NCI-H128 (cell line): Measurements from ENCODE around the gene BAZ2A.
"Not testable (repeated sequence)": the region's sequence is repeated elsewhere in the genome, so short reads cannot be mapped to it uniquely, and the experiment has no call there.

ENCODE experiments used
- DNase-seq: peaks from one replicate; lab custom pipeline; 2025; ENCODE audit not compliant: unreplicated experiment; lab: John Stamatoyannopoulos, UW

The BAZ2A gene

DNA sequence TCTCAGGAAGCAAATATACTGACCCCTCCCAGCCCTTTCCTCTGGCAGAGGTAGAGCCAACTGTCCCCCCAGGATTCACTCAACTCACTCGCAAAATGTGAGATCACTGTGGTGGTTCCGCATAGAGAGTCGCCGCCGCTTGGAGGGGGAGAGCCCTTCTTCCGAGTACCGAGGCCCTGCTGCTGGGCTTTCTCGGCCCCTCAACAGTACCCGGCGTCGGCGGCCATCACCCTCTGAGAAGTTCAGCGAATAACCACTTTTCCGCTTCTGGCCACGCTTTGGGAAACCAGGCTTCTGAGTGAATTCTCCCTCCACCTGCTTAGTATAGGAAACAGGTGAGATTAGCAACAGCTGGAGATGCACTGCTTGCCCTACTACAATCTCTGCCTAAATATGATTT, 31.1 kb downstream of the BAZ2A start:
- DNase-seq: no peak

DNA sequence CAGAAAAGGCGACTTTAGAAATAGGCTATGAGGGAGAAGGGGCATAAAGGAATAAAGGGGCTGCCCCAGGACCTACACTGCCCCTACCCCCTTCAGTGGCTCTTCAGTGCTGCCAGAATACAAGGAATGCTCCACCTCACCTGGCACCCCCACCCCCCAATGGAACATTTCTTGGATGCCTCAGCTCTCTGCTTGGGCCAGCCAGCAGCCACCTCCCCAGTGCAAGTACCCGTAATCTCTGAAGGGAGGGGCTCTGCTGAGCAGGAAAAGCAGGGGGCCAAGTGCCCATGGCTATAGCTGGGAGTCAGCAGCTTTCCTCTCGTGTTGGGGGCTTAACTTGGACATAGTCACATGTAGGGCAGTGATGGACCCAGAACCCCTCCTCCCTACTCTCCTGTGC, 33.3 kb downstream of the BAZ2A start:
- DNase-seq: no peak

DNA sequence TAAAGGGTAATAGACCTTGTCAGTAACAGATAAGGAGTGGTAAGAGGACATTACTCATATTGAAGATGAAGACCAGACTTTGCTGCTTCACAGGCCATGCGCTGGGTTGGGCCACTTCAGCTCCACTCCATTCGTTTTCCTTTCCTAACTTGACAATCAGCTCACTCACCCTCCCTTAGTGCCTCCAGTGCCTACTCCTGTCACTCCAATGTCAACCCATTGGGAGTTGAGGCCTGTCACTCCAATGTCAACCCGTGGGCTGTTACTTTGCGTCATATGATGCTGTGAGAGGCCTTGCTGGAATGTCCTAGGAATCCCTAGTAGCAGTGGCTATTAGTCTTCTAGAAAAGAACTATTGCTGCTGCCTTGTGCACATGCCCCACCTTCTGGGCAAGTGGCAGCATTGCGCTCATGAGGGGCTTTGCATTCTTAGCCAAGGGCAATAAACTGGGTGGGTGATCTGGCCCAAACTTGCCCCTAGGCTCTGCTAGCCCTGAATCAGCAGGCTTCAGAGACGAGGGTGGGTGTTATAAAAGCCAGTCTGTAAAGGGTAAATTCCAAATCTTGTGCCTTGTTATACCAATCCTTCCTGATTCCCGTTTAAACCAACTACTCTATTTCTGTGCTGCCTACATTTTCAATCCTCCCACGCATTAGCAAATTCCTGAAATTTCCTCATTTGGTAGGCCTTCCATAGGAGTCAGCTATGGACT, 36.1 kb downstream of the BAZ2A start:
- DNase-seq: peak; percentile 31

DNA sequence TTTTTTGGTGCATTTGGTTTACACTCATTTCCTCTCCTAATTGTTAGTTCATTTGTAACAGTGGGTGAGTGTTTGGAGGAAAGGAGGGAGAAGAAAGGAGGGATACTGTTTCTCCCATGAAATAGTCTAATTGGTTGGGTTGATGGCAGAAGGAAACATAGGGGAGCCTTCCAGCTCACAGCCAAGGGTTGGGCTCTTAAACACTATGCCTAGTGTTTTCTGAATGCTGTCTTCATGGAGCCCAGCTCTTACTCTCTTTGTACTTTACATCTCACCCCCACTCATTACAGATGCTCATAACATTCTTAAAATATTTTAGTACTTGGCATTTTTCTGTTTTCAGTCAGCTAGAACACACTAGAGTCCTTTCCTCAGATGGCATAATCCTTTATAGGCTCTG, 38.2 kb downstream of the BAZ2A start:
- DNase-seq: no peak

DNA sequence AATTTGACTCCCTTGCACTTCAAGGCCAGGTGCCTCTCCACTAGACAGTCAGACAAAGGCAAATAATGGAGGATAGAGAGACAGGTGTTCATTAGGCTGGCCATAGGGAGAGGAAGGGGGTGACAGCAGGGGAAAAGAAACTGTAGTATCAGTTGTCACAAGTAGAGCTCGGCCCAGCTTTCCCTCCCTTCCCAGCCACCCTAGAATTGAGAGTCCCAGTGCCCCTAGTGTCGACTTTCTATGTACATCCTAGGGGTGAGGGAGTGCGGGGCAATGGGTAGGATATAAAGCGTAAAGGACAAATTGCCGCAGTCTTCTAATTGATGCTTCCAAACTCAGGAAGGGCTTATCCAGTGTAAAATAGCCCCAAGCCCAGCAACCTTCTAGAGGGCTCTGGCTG, 39.0 kb downstream of the BAZ2A start:
- peak; percentile 79 for DNase-seq

DNA sequence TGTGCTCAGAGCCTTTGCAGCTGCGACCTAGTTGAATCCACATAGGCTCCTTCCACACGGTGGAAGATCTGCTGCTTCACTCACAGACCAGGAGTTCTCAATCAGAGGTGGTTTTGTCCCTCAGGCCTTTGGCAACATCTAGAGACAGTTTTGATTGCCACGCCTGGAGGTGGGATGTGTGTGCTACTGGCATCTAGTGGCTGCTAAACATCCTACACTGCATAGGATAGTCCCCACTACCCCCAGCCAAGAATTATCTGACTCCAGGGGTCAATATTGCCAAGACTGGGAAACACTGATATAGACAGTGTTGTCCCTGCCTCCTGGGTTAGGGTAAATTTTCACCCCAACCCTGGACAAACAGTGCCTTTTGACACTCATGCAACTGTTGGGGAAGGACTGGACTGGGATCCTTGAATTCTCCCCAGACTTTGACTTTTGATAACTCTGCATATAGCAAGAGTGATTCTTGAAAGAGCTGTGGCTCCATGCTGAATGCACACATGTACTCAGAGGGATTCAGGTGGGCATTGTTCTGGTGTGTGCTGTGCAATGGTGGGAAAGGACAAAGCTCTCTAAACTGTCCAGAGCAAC, 39.8 kb downstream of the BAZ2A start:
- no peak for DNase-seq

DNA sequence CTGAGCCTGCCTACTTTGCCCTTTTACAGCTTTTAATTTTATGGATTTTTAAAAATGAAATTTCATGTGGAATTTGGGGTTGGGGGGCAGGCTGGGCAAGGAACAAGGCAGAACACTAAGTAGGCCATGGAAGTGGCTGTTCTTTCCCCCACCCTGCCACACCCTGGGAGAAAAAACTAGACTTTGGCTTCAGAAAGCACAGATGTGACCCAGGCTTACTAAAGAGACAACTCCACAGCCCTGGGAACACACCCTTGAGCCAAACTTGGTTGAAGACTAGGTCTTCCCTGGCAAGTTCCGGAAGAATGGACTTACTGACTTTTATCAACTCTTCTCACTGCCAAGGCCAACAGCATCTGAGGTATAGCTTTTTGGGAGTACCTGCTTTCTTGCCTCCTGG, 40.3 kb downstream of the BAZ2A start:
- DNase-seq: no peak

DNA sequence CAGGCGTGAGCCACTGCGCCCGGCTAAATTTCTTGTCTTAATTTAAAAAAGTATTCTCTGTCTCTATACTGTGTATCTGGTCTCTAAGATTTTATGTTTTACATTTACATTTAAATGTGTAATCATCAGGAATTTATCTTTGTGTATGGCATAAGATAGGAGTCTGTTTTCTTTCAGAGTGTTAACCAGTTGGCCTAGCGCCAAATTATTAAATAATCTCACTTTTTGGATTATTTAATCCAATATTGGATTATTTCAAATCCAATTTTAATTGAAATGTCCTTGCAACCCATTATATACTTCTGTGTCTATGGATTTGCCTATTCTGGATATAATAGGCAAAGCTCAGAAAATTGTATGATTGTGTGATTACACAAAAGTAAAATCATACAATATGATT, 45.0 kb downstream of the BAZ2A start:
- DNase-seq: no peak

DNA sequence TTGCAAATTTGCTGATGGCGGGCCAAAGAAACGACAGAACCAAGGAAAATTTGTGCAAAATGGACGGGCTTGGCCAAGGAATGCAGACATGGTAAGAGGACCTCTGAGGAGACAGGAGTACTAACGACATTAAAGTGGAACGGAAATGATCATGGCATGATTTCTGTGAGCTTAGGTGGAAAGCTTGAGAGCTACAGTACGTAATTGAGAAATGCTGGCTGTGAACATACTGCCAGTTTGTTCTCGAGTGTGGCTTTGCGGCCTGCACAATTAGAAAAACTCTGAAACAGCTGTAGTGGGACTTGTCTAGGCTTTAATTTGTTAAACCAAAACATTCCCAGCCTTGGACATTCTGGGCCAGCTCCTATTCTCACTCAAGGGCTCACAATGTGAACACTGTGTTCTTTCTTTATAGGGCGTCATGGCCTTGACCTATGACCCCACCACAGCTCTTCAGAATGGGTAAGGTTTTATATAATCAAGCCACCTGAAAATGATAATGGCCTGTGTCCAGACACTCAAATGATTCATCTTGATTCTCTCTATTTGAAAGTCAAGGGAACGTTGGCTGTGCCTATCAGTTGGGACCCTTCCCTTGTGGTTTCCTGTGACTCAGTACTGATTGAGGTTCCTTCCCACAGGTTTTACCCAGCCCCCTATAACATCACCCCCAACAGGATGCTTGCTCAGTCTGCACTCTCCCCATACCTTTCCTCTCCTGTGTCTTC, 48.5 kb downstream of the BAZ2A start:
- DNase-seq: no peak

DNA sequence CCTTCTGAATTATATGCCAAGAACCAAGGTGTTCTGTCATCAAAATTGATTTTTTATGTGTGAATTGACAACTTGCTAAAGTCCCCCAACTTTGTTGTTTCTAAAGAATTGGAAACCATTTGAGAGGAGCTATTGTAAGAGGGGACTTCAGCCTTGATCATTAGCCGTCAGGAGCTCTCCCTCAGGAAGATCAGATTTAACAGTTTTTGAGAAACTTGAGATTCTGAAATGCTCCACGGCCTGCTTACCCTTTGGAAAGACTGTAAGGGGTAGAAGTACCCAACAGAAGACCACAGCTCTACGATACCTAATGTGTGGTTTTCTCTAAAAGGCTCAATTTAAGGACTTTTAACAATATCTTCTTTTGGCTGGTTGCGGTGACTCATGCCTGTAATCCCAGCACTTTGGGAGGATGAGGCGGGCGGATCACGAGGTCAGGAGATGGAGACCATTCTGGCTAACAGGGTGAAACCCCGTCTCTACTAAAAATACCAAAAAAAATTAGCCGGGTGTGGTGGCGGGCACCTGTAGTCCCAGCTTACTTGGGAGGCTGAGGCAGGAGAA, 51.1 kb downstream of the BAZ2A start:
- no peak for DNase-seq

DNA sequence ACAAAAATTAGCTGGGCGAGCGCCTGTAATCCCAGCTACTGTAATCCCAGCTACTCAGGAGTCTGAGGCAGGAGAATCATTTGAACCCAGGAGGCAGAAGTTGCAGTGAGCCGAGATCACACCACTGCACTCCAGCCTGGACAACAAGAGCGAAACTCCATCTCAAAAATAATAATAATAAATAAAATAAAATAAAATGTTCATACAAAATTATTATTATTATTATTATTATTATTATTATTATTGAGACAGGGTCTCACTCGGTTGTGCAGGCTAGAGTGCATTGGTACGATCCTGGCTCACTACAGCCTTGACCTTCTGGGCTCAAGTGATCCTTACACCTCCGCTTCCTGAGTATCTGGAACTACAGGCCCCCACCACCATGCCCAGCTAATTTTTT, 52.9 kb downstream of the BAZ2A start:
- not testable (repeated sequence) for DNase-seq

DNA sequence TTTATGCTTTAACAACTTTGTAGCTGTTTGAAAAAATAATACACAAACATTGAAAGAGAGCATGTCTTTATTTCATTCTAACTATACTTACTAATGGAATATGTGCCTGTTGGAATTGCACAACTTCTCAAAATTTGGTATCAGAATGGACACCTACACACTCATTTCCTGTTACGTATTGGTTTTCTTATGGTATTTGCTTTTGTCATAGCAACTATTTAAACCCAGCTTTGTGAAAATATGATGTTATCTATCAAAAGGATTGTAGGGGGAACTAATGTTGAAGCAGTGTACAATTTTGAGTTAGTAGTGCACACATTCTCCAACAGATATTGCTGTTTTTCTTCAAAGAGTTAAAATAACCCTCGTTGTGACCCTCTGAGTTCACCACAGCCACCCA, 55.9 kb downstream of the BAZ2A start:
- DNase-seq: no peak

DNA sequence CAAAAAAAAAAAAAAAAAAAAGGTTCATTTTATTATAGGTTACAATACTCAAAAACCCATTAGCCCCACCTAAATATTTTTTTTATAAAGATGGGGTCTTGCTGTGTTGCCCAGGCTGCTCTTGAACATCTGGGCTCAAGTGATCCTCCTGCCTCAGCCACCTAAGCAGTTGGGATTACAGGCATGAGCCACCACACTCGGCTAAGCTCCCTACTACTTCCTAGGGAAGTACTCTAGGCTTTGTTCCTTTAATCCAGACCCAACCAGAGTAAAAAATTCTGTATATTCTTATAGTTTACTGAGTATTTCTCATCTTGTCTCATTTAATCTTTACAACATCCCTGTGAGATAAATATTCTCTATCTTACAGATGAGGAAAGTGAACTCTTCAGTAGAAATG, 57.8 kb downstream of the BAZ2A start:
- no peak for DNase-seq

DNA sequence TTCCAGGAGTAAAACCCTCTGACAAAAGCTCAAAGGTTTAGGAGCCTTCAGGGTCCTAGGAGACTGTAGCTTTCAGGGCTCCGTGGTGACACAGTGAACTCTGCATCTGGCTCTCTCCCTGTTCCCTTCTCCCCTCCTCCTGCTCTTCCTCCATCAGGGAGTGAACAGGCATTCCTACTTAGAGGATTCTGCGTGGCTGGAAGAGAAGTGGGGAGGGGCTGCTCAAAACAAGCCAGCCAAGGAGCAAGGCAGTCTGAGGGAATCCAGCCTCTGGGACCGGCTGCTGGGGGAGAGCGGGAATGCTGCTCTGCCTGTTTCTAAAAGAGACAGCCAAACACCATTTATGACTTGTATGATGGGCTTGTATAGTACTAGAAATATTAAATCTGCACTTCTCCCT, 59.0 kb downstream of the BAZ2A start:
- DNase-seq: no peak

DNA sequence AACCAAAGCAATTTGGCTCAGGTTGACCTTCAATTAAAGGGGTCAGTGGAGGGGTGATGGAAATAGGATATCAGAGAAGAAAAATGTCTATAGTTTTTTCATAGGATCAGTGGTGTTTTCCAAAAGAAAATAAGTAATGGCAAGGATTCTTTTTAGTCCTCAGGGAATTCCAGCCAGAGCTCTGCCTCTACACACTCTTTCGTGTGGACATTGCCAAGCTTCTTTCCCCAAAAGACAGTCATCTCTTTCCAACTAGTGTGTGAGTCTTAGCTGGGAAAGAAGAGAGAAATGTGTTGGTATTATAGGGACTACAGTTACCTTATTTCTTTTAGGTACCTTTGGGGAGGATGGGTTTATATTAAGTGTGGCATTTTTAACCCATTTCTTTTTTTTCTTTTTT, 62.0 kb downstream of the BAZ2A start:
- DNase-seq: no peak

DNA sequence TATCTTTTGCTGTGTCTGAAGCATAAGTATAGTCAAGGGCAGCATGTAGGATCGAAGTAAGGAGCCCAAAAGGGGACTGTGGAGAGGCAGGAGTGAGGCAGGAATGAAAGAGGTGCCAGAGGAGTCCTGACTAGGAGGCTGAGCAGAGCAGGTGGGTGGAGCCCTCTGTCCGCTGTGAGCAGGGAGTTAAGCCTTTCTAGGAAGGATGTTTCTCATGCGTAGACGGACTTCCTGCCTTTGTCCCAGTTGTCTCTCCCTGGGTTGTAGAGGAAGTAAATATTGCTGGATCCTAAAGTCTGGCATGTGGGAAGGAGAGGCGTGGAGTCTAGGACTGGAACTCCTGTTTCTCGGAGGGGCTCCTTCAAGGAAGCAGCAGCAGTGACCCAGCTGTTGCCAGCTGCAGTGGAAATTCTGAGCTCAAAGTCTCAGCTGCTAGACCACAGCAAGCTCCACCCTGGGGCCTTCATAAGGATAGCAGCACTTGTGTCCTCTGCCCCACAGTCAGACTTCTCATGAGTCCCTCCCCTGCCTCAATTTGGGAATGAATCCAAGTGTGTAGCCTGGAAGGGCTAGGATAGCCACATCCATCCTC, 64.5 kb downstream of the BAZ2A start:
- DNase-seq: no peak

DNA sequence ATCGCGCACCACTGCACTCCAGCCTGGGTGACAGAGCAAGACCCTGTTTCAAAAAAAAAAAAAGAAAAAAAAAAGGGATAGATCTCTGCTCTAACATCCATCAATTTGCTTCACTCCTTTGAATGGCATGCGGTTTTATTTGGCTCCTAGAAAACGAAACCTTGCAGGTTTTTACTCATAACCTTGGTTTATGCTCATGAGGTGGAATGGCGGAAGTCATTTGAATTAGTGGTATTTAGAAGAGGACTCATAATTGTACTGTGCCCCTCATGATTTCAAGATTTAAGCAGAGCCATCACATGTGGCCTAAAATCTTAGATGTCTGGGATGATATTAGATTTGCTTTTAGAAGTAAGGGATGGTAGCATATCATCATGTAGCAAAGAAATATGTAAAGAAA, 79.1 kb downstream of the BAZ2A start:
- DNase-seq: no peak

DNA sequence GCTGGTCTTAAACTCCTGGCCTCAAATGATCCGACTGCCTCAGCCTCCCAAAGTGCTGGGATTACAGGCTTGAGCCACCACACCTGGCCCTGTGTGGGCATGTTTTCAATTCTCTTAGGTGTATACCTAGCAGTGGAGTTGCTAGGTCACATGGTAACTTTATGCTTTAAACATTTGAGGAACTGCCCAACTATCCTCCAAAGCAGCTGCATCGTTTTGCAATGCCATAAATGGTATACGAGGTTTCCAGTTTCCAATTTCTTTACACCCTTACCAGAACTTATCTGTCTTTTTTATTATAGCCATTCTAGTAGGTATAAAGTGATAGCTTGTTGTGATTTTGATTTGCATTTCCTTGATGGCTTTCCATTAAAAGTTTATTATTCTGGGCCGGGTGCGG, 83.4 kb downstream of the BAZ2A start:
- DNase-seq: no peak
